Measurements from ENCODE around the gene ZNF750. TPM values are rescaled to one million over a fixed set of nuclear protein-coding genes. Genes with fewer than 3 reads are reported as not detected.

ZNF750 gene
- polyA plus RNA-seq, 1 experiment, result not detected

- H3K36me3 ChIP-seq (ENCODE audit: control insufficient read depth, insufficient read depth, low read length), result no peaks in the 10 kb centered on the region
- ChIA-PET POLR2A (no interaction called here), CTCF (interaction anchor here (0.9 to 1.3 kb wide), 2 partner anchors 12 to 14 kb away, joined by 3 to 5 read pairs; no protein-coding TSS in a partner anchor)
- H3K4me3 ChIP-seq (ENCODE audit: low read depth, low read length), result no peak overlapping the region
- no peak for TF ChIP-seq CTCF (IDR thresholded peaks at IDR 0.05; ENCODE audit: insufficient read depth, low read depth, low read length)
- DNase-seq (ENCODE audit: low read depth), result no peak
- H3K27me3 ChIP-seq (ENCODE audit: control insufficient read depth, insufficient read depth, low read length), result no peaks in the 10 kb centered on the region
Observed at GRCh38 chr17:82862737-82863382, 23.0 kb upstream of the ZNF750 start.

- Histone ChIP-seq H3K36me3 (ENCODE audit: control insufficient read depth, insufficient read depth, low read length) (no peaks in the 10 kb centered on the region), H3K27me3 (ENCODE audit: control insufficient read depth, insufficient read depth, low read length) (no peaks in the 10 kb centered on the region), H3K4me3 (ENCODE audit: low read depth, low read length) (no peak overlapping the region)
- TF ChIP-seq CTCF (IDR thresholded peaks at IDR 0.05; ENCODE audit: insufficient read depth, low read depth, low read length), result no peak
- ChIA-PET CTCF (no interaction called here), POLR2A (no interaction called here)
- DNase-seq (ENCODE audit: low read depth), result no peak
Observed at GRCh38 chr17:82862191-82862590, 22.4 kb upstream of the ZNF750 start.

- ChIA-PET CTCF (interaction anchor here (0.6 to 0.9 kb wide), 3 partner anchors 10 to 216 kb away, joined by 3 read pairs; no protein-coding TSS in a partner anchor), POLR2A (no interaction called here)
- TF ChIP-seq CTCF (IDR thresholded peaks at IDR 0.05; ENCODE audit: insufficient read depth, low read depth, low read length), result no peak
- DNase-seq (ENCODE audit: low read depth), result no peak
- Histone ChIP-seq H3K4me3 (ENCODE audit: low read depth, low read length) (no peak overlapping the region), H3K36me3 (ENCODE audit: control insufficient read depth, insufficient read depth, low read length) (no peaks in the 10 kb centered on the region), H3K27me3 (ENCODE audit: control insufficient read depth, insufficient read depth, low read length) (no peaks in the 10 kb centered on the region)
Observed at GRCh38 chr17:82861393-82861775, 21.6 kb upstream of the ZNF750 start.

- no peak for DNase-seq (ENCODE audit: low read depth)
- H3K4me3 ChIP-seq (ENCODE audit: low read depth, low read length), result no peak overlapping the region
- CTCF ChIA-PET, result interaction anchor here (0.6 to 0.9 kb wide), 3 partner anchors 10 to 216 kb away, joined by 3 read pairs; no protein-coding TSS in a partner anchor
- POLR2A ChIA-PET, result no interaction called here
- no peaks in the 10 kb centered on the region for H3K36me3 ChIP-seq (ENCODE audit: control insufficient read depth, insufficient read depth, low read length)
- no peaks in the 10 kb centered on the region for H3K27me3 ChIP-seq (ENCODE audit: control insufficient read depth, insufficient read depth, low read length)
- TF ChIP-seq CTCF (IDR thresholded peaks at IDR 0.05; ENCODE audit: insufficient read depth, low read depth, low read length), result no peak
Observed at GRCh38 chr17:82860606-82861392, 21.0 kb upstream of the ZNF750 start.

All from BJ (cell line).